Suppressor macrophage treated with lipopolysaccharide for 4 hours (primary cell): ENCODE data around the gene KRTAP12-3.
"Not testable (repeated sequence)": the region's sequence is repeated elsewhere in the genome, so short reads cannot be mapped to it uniquely, and the experiment has no call there.

Experiments
- DNase-seq: peaks from one replicate; pipeline ENCODE4 v3.0.0-alpha.2; 2020

KRTAP12-3 gene

DNA sequence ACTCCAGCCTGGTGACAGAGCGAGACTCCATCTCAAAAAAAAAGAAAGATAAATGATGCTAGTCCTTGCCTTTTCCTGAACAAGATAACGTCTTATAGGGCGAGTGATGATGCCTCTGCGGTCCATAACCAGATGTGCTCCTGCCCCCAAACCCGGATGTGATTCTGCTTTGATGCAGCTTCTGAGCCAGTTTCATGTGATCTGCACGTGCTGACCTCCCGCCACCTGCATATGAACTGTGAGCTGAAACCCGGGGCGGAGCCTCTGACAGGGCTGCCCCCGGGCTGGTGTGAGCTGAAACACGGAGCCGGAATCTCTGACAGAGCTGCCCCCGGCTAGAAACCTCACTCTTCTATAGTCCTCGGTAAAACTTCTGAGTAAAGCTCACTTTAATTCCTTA lies 4.6 kb upstream of the KRTAP12-3 start:
- DNase-seq, result no peak

DNA sequence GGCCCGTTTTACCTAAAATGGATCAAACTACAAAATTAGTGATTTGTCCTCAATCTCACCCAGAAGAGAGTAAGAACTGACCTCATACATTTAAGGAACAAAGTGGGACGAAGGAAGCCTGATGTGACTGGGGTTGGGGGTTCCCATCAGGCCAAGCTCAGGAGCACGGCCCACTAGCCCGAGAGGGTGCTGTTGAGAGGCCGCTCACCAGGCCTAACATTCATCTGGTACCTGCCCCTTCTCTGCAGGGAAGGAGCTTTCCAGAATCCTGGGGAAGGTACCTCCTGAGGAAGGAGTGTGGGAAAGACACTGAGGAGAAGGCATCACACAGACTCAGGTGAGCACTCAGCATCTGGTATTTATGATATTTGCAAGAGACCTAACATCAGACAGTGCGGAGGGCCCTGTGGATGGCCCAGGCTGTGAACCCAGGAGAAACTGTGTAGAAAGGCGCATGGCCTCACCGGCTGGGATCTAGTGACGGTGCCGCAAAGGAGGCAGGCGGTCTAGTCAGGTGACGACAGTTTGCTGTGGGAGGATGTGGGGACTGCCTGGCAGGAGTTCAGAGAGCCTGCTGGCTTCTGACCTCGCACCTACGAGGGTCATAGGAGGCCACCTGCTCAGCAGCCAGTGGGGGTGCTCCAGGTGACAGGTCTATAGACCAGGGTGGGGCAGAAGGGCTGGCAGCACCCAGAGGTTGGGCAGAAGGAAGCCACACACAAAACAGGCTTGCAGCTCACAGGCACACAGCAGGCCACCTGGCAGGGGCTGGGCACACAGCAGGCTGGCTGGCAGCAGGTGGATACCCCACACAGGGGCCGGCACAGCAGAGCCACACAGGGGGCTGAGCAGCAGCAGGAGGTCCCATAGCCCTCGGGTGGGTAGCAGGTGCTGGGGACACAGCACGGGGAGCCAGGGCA lies 3.8 kb upstream of the KRTAP12-3 start:
- DNase-seq, result no peak

DNA sequence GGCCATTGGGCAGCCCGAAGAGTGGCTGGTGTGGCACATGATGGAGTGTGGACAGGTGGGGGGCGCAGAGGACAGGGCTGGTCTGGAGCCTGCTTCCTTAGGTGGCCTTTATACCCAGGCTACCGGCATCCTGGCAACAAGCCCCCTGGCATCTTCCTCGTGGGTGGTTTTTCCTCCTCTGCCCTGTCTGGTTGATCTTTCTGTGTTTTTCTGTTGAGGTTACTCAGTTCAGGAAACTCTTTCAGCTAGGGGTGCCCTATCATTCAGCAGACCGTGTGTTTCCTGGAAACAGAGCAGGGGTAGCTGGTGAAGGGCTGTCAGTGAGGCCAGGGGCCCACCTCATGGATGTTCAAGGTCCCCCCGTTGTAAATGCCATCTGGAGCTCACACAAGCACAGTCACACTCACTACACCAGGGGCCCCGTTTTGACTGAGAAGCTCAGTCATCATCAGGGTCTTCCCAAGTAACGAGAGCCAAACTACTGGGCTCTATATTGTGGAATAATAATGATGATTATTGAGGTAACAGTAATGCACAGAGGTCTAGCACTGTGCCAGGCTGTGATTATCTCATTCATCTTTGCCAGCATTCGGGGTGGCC lies 3.1 kb upstream of the KRTAP12-3 start, which contains the start of gene KRTAP12-4:
TSS of gene KRTAP12-4 (minus strand) at position 84 of the 600 bp plus-strand sequence. CDS start at position 39, 45 bp downstream.
- no peak for DNase-seq

GRCh38 chr21:44656868-44657267 lies 864 bp upstream of the KRTAP12-3 start:
- no peak for DNase-seq

DNA sequence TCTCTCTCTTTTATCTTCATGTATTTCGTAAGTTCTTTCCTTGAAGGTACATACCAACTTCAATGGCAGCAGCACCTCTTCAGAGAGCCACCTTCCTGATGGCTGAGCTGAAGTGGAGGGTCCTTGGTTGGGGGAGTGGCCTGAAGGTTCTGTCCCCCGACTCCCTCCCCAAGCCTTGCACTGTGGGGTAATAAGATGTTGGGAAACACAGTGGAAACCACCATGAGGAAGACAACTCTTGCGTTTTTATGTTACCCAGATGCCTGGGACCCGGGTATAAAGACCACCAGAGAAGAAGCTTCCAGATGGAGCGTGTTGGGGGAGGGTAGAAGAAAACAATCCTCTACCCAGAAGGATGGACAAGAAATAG lies 794 bp downstream of the KRTAP12-3 start:
- no peak for DNase-seq

GRCh38 chr21:44658913-44659595 lies 1.3 kb downstream of the KRTAP12-3 start:
- DNase-seq, result no peak

- not testable (repeated sequence) for DNase-seq
Observed at GRCh38 chr21:44661567-44661966, 3.8 kb downstream of the KRTAP12-3 start.

- DNase-seq, result no peak
Observed at GRCh38 chr21:44664691-44665090, 7.0 kb downstream of the KRTAP12-3 start.

GRCh38 chr21:44666401-44667320 lies 8.9 kb downstream of the KRTAP12-3 start, which contains the start of gene KRTAP12-2:
TSS of gene KRTAP12-2 (minus strand) at chr21:44666927. CDS start at chr21:44666886, 41 bp downstream.
- no peak for DNase-seq

GRCh38 chr21:44667612-44668011 lies 9.9 kb downstream of the KRTAP12-3 start:
- DNase-seq, result no peak

GRCh38 chr21:44670642-44671432 lies 13.1 kb downstream of the KRTAP12-3 start:
- no peak for DNase-seq

DNA sequence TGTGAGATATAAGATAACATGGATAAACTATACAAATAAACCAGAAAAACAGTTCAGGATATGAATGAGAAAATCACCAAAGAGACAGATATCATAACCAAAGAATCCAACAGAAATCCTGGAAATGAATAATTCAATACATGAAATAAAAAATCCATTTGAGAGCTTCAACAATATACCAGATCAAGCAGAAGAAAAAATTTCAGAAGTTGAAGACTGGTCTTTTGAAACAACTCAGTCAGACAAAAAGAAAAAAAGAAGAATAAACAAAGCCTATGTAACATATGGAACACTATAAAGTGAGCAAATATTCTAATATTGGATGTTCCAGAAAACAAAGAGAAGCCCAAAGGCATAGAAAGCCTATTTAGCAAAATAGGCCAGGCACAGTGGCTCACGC lies 14.2 kb downstream of the KRTAP12-3 start:
- no peak for DNase-seq

DNA sequence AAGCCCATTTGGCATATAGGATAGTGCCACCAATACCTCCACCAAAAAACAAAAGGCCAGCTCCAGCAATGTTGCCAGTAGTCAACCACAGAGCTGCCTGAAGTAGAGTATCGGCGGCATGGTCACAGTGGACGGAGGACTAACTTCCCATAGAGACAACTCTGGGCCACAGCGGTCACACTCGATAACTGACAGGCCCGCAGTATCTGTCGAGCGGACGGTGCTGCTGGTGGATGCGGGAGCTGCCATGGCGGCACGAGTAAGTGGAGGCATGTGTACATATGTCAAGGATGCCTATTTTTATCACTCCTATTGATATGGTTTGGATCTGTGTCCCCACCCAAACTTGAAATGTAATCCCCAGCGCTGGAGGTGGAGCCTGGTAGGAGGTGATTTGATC lies 20.1 kb downstream of the KRTAP12-3 start:
- no peak for DNase-seq

DNA sequence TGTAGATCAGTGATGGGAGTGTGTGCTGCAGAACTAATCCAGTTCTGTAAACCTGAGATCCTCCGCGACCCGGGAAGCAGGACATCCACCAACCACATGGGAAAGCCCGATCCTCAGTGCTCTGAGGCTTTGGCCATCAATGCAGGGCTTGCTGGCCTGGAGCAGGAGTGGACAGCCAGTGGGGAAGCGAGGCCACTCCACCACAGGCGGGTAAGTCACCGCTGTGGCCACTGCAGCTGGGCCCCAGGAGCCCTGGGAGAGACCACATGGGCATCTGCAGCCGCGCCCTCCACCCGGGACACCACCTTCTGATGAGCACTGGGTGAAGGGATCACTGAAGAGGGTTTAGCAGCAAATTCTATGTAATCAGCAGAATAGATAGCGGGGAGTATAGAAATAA lies 23.4 kb downstream of the KRTAP12-3 start:
- no peak for DNase-seq

GRCh38 chr21:44681861-44682579 lies 24.3 kb downstream of the KRTAP12-3 start, which contains the start of gene KRTAP12-1:
TSS of gene KRTAP12-1 (minus strand) at chr21:44682163. CDS start at chr21:44682123, 40 bp downstream.
- DNase-seq, result no peak

- no peak for DNase-seq
Observed at GRCh38 chr21:44682580-44683151, 24.9 kb downstream of the KRTAP12-3 start.

DNA sequence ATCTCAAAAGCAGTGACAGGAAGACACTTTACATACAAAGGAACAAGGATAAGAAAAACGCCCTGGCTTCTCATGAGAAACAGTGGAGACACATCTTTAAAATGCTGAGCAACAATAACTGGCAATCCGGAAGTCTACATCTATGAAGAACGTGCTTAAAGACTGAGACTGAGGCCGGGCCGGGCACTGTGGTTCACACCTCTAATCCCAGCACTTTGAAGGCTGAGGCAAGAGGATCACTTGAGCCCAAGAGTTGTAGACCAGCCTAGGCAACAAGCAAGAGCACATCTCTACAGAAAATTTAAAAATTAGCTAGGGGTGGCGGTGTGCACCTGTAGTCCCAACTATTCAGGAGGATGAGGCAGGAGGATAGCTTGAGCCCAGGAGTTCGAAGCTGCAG lies 26.3 kb downstream of the KRTAP12-3 start:
- no peak for DNase-seq

DNA sequence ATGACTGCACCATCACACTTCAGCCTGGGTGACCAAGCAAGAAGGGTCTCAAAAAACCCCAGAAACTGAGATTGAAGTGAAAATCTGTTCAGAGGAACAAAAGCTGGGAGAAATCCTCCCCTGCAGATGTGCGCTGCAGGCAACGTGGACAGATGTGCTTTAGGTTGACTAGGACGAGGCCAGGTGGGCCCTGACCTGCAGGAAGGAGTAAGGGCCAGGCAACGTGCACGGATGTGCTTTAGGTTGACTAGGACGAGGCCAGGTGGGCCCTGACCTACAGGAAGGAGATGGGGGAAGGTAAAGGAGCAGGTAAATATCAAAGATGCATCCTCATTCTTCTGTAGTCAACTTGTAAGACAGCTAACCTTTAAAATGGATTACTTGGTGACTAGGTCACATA lies 26.8 kb downstream of the KRTAP12-3 start:
- no peak for DNase-seq

GRCh38 chr21:44685050-44685449 lies 27.3 kb downstream of the KRTAP12-3 start:
- DNase-seq, result not testable (repeated sequence)
